C4-2B (cell line): ENCODE data around the gene YWHAE.

ENCODE experiments used
- H3K27ac ChIP-seq: fragments of 450-650 bp; 2 replicates; pipeline ENCODE4 v1.5.1; 2017
- ZFX ChIP-seq: fragments of 450-650 bp; IDR thresholded peaks from 2 replicates; pipeline ENCODE4 v1.6.1; 2017
- TF ChIP-seq, protein P1 (sequence below): fragments of 450-650 bp; conservative IDR thresholded peaks from 2 replicates; pipeline ENCODE4 v1.5.1; 2017; ENCODE audit warnings: mild to moderate bottlenecking

The YWHAE gene

DNA sequence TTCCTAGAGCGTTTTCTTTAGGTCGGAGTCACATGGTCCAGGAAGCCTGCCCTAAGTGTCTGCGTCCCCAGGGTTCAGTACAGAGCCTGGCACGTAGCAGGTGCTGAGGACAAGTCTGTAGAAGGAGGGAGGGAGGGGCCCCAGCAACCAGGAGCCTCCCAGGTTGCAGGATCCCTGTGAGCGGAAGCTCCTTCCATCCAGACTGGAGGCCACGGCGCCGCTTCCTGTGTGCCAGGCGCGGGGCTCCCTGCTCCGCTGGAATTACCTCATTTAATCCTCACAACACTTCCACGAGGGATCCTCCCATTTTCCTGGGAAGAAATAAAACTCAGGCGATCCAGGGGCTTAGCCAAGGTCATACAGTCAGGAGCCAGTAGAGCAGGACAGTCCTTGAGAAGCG lies 98.5 kb downstream of the YWHAE start:
- TF ChIP-seq ZFX = no peak
- no peak overlapping the region for H3K27ac ChIP-seq

DNA sequence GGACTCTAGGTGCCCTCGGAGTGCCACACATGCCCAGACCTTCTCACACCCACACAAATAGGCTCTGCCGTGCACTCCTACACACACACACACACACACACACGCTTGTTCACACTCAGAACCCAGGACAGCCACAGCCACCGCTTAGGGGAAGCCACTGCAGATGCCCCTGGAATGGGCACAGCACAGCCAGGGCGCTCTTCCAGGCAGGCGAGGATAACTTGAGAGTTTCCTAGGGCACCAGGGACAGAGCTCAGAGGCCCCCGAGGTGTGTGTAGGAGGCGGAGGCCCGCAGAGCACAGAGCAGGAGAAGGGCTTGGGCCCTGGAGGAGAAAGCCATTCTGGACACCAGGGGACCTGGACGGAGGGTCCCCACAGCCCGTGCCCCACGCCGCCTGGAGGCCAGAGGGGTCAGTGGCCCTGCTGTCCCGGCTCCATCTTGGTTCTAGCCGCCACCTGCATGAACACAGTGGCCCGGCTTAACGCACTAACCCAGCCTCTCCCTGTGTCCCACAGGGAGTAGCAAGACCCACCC lies 99.6 kb downstream of the YWHAE start:
- H3K27ac ChIP-seq = no peak overlapping the region
- no peak for TF ChIP-seq ZFX
- TF ChIP-seq, protein P1, sequence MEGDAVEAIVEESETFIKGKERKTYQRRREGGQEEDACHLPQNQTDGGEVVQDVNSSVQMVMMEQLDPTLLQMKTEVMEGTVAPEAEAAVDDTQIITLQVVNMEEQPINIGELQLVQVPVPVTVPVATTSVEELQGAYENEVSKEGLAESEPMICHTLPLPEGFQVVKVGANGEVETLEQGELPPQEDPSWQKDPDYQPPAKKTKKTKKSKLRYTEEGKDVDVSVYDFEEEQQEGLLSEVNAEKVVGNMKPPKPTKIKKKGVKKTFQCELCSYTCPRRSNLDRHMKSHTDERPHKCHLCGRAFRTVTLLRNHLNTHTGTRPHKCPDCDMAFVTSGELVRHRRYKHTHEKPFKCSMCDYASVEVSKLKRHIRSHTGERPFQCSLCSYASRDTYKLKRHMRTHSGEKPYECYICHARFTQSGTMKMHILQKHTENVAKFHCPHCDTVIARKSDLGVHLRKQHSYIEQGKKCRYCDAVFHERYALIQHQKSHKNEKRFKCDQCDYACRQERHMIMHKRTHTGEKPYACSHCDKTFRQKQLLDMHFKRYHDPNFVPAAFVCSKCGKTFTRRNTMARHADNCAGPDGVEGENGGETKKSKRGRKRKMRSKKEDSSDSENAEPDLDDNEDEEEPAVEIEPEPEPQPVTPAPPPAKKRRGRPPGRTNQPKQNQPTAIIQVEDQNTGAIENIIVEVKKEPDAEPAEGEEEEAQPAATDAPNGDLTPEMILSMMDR = no peak

DNA sequence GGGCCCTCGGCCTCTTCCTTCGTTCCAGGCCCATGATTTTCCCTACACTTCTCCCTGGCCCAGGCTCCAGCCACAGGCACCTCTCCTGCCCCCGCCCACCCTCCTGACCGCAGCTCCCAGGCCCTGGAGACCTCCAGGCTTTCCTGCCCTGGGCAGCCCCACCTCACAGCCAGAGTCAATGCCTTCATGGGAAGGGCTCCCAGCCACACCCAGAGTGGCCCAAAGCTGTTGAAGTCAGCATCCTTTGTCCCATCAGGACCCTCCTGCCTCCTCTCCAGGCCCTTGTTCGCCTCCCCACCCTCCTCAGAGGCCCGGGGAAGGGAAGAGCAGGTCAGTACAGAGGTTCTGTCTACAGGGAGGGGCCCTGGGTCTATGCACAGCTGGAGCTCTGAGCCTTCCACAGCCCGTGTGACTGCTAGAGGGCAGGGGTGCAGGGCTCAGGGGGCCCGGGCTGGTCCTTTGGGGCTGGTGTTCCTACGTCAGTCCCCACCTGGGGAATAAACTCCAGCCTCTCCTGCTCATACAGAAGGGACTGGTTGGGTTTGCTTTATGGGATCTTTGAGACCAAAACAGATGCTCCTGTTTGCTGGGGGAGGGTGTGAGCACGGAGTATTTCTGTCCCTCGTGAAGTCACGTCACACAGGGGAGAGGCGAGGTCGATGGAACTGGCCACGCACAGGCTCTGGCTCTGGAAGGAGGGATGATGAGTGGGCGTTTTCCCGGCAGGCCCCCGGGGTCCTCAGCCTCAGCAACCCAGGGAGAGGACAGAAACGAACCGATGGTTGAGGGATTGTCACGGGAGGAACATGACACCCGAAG lies 100.3 kb downstream of the YWHAE start:
- H3K27ac ChIP-seq = no peak overlapping the region
- TF ChIP-seq, protein P1 = no peak
- TF ChIP-seq ZFX = no peak

- H3K27ac ChIP-seq = no peak overlapping the region
Measured at GRCh38 chr17:1298606-1299005, 101.4 kb downstream of the YWHAE start.

More at GRCh38 chr17:1298606-1299005, 101.4 kb downstream of the YWHAE start:
- TF ChIP-seq, protein P1 = no peak
- TF ChIP-seq ZFX = no peak
